CD4-positive, alpha-beta T cell treated with Interleukin-4 for 4 hours (primary cell): ENCODE data around the gene TCF7L2.

Experiments used
- DNase-seq: peaks from one replicate; pipeline ENCODE4 v3.0.0-alpha.2; 2020

Gene TCF7L2

DNA sequence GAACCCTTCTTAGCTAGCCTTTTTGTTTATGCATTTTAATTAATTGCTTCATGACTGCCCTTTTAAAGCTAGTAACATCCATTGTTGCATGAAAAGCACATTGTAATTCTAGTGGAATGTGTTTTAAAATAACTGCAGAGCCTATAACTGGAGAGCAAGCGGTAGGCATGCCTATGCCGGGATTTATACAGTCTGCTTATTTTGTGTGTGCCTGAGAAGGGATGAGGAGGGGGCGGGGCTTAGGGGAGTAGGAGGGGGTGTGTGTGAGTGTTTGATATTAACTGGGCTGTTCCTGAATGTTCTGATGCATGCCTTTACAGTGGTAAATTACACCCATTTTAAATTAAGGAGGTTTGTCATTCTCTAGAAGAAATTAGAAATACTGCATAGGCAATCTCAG is 208.1 kb downstream of the TCF7L2 start:
- no peak for DNase-seq

DNA sequence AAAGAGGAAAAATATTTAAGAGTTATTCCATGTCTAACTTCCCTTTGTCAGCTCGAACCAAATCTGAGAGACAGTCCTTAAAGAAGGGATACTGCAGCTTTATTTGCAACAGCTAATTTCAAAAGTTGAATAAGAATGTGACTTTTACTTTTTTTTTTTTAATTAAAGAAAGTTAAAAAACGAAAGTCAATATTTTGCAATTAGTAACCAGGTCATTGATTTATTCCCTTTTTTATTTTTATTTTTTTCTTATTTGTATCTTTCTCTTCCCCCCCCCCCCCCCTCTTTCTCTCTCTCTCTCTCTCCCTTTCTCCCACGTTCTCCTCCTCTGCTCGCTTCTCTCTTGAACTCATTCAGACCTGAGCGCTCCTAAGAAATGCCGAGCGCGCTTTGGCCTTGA is 209.5 kb downstream of the TCF7L2 start:
- no peak for DNase-seq

DNA sequence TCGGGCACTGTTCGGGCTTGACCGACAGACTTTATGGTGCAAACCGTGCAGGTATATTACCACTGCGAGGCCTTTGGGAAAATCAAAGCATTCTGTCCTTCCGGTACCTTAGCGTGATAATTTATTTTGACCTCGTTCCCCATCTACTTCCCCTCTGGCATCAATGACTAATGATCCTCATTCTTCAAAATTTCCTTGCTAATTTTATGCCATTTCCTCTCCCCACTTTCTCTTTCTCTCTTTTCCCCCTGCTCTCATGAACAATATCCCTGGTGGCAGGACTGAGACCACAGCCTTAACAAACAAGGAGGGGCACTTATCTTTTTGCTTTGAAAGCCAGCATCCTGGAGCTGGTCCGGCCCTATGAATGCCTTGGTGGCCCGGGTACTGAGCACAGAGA is 210.6 kb downstream of the TCF7L2 start:
- no peak for DNase-seq

DNA sequence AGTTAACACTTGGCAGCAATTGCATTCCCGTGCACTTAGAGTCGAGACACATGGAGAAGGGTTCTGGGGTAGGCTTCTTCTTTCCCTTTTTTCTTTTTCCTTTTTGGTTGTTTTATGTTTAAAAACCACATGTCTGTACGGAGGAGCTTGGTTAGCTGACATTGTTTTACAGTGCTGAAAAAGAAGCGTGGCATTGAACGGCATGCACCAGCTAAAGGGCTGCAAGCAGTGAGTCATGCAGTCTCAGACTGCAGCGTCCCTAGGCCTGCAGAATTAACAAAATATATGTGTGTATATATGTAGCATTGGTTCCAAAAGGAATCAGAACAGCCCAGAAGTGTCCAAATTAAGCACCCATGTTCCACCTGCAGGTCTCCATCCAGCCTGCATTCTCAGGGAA is 211.0 kb downstream of the TCF7L2 start:
- DNase-seq = no peak

DNA sequence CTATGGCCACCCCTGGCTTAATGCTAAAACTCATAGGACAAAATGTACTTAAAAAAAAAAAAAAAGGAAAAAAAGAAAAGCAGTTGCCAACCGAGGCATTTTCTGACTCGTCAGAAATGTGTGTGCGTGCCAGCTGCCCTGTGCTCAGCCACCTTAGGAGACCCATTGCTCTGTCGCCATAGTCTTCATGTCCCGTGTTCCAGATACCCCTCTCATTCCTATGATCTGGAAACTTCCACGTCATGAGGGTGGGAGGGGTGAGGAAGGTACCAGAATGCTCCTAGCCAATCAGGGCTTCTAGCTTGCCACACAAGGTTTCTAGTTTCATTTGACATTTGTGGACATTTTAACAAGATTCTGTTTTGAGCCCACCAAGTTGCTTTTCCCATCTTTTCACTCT is 212.9 kb downstream of the TCF7L2 start:
- no peak for DNase-seq

DNA sequence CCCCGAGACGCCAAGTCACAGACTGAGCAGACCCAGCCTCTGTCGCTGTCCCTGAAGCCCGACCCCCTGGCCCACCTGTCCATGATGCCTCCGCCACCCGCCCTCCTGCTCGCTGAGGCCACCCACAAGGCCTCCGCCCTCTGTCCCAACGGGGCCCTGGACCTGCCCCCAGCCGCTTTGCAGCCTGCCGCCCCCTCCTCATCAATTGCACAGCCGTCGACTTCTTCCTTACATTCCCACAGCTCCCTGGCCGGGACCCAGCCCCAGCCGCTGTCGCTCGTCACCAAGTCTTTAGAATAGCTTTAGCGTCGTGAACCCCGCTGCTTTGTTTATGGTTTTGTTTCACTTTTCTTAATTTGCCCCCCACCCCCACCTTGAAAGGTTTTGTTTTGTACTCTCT is 215.6 kb downstream of the TCF7L2 start:
- no peak for DNase-seq

DNA sequence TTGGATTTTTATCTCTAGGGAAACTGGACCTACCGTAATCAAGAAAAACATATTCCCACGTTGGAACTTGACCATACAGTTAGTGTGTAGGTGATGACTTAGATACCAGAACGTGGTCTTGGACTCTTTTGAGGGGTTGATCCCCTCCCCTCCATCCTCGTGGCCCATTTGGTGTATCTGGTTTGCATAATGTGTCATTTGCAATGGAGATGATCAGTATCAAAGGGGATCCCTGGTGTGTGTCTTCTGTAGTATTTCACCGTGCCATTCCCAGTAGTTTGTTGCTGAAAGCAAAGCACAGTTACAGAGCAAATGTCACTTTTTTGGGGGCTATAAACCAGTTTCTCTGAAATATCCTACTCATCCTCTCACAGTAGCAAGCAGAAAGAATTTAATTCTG is 217.7 kb downstream of the TCF7L2 start:
- no peak for DNase-seq

DNA sequence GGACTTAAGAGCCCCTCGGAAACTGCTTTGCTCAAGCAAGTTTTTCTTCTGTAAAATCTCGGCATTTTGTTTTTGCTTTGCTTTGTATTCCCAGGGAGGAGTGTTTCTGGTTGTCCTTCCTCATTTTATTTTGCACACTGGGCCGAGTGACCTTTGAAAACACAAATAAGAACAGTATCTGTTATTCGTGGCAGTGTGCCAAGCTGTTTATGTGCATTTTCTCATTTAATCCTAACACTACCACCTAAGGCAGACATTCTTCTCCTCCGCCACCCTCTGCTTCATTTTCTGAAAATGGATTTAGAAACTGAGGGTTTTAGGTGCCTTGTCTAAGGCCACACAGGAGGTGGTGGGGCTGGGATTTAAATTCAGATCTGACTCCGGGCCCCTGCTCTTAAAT is 218.5 kb downstream of the TCF7L2 start:
- DNase-seq = no peak

DNA sequence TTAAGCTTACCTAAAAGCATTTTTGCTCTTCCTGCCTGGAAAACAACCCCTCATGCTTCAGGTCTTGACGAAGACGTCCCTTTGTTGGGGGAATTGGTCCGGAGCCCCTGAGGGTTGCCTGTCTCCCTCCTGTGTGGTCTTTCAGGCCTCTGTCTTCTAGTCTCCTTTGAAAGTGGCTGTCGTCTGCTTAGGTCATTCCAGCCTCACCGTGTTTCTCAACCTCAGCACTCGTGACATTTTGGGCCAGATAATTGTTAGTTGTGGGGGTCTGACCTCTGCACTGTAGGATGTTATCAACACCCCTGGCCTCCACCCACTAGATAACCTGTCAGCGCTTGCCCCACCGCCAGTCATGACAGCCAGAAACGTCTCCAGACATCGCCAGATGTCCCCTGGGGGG is 219.1 kb downstream of the TCF7L2 start:
- no peak for DNase-seq

DNA sequence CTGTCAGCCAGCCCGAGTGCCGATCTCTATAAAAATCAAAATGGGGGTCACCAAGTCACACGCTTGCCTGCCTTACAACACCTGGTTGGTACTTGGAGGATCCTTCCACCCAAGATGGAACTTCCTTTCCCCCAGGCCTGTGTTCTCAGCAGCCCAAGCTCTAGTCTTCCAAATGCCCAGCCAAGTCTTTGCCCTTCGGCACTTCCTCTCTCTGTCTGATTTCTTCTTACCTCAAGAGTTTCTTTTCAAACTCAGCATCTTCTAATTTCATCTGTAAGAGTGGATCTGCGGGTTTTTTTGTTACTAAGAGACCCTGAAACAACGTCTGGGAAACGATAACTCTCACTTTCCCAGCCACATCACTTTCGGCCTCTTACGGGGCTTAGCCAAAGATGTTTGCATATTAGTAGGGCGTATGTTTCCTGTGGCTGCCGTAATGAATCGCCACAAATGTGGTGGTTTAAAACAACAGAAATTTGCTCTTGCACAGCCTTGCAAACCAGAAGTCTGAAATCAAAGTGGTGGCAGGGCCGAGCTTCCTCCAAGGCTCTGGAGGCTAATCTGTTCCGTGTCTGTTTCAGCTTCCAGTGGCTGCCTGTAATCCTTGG is 219.9 kb downstream of the TCF7L2 start:
- peak; percentile 17 for DNase-seq

DNA sequence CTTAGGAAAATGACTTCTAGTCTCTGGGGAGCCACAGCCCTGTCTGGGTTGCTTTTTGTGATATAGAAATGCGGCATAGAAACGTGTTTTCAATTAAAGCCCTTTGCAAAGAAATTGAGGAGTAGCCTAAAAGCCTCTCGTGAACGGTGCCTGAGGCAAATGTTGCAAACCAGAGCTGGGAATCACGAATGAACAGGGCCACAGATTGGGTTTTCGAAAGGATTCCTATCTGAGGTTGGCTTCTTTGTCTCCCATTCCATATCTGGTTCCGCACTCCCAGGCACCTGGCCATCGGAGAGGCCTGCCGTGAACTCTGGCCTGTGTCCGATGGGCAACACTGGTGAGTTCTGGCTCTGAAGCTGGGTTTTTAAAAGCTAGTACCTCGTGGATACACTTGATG is 221.6 kb downstream of the TCF7L2 start:
- DNase-seq = no peak

DNA sequence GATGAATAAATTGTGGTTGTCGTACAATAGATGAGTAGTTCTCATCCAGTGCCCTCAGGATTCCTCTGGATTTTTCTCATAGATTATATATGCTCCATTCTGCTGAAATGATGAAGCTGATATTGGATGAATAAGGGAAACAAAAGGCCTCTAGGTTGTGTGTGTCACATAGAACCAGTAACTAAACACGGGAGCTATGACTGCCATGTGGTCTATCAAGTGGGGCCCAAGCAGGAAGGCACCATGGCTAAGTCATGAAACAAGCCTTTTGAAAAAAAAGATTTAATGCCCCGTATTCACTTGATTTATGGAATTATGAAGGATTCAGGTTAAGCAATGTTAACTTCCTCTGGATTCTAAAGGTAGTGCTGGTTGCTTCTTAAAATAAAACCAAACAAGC is 225.1 kb downstream of the TCF7L2 start:
- no peak for DNase-seq

DNA sequence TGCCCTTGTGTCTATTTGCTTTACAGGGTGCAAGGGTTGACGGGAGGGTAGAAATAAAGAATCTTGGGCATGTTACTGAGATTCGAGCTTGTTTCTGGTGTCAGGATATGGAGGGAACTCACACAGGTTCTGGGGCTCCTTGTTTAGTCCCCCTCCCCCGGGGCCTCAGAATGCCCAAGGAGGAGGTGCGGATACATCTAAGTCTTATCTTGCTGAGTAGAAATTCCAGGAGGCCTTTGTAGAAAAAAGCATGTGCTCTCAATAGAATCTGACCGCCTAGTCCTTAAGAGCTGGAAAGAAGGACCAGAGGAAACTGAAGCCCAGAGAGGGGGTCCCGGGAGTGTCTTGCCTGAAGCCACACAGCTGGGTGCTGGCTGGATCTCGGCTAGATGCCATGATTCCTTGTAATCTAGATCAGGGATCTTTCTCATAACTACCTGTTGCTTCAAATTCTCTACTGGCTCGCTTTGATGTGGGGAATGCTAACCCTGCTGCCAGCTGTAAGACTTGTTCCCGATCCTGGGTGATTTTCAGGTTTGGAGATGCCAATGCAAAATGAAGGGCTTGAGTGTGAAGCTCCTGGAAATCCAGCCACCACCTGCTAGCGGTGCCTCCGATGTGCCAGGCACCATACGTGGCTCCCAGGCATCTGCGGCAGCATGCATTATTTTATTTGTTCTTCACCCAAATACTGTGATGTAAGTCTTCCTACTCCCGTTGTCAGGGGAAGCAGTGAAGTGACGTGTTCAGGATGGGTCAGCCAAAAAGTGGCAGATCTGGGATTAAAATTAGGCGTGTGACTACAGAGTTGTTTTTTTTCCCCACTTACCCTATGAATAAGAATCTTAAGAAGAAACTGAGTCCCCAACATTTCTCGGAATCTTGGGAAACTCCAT is 226.0 kb downstream of the TCF7L2 start:
- DNase-seq = no peak

DNA sequence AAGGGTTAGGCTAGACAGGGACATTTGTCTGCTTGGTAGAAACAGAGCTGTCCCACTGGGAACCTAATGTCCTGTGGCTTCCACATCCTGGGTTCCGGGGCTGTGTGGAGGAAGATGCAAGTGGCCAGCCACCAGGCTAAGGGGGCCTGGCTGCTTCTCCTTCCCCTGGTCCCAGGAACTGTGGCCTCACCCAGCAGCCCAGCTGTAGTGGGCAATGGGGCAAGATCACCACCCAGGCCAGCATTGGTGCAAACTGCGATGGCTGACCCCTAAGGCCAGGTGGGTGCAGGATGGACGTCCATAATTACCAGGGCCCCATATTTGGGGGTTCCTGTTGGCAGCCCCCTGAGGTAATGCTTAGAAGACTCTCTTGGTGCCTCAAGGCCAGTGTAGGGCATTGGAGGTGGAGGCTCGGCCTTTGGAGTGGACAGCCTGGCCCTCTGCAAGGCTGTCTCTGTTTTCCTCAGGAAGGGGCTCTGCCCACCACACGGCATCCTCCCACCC is 226.7 kb downstream of the TCF7L2 start:
- no peak for DNase-seq

DNA sequence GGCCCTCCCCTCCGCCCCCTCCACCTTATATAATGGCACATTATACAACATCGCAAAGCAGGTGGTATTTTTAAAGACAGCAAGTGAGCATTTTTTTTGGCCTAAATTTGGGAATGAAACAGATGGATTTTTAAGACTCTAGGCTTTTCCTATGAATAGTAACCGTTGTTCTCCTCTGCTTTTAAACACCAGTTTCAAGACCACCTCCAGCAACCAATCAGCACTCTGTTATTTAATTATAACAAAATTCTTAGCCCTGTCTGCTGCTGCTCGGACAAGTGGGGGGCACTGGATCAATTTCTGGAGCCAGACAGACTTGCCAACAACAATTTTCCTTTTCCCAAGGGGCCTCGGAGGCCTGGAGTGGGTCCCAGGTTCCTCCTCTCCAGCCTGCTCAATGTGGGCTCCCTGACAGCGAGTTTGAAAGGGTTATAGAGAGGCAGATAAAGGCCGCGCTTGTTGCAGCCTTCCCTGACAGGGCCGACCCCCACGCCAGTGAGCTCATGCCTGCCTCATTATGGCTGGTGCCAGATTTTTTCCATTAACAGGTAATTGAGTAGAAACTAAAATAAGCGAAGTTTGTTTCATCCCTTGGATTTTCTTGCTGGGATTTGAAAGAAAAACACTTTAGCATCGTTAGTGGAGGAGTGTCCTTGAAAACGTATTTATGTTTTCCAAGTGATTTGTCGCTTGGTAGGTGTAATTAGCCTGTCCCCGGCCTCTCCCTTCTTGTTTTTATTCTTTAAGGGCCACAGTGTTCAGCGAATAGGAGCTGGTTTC is 227.3 kb downstream of the TCF7L2 start:
- DNase-seq = no peak

DNA sequence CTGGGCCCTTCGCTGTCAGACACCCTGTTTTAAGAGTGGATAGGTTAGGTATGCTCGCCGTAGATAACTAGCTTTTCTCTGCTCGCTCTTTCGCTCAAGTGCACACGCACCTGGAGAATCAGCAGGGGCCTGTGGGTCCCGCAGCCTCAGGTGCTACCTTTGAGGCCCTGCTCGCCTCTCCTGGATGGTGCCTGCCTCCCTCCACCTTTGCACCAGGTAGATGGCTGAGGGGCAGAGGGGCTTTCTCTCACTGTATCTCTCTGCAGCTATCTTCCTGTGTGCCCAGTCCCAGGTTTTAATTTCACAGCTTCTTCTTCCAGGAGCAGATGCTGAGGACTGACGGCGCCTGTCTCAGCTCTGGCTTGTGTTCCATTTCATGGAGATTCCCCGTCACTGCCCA is 227.9 kb downstream of the TCF7L2 start:
- DNase-seq = no peak

DNA sequence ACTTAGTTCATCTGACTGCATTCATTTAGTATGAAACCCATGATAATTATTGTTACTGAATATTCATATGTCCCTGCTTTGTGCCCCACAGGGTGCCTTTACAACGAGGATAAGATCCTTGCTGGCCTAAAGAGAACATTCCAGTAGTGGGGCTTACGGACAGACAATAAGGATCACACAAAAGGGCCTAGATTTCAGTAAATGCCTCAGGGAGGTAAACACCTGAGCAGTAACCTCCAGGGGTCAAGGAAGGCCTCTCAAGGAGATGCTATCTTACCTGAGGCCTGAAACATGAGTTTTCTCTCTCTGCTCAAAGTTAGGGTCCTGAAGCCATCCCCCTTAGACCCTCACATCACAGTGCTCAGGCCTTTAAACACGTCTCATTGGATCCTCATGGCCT is 228.7 kb downstream of the TCF7L2 start:
- DNase-seq = no peak

DNA sequence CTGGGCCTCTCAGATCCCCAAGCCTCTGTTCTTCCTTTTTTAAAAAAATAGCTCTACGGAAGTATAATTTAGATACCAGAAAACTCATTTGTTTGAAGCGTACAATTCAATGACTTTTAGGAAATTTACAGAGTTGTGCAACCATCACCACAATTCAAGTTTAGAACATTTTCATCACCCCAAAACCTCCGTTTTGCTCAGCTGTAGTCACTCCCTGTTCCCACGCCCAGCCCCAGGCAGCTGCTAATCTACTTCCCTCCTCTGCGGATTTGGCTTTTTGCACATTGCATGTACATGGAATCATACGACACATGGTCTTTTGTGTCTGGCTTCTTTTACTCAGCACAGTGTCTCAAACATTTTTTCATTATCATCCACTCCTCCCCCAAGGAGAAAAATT is 229.2 kb downstream of the TCF7L2 start:
- peak; percentile 18 for DNase-seq

DNA sequence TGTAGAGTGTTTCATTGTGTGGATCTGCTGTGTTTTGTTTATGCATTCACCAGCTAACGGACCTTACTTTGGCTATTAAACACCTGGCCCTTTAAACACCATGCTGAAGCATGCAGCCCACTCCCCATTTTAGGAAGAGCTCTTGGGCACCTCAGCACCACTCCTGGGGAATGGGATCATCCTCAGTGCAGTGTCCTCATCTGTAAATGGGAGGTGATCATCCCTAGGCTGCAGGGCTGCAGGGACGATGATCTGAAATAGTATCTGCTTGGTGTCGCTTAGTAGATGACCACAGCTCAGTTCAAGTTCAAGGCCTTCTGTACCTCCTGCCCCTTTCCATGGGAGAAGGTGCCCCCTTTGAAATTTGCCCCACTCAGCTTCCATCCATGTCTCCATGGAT is 229.9 kb downstream of the TCF7L2 start:
- no peak for DNase-seq

DNA sequence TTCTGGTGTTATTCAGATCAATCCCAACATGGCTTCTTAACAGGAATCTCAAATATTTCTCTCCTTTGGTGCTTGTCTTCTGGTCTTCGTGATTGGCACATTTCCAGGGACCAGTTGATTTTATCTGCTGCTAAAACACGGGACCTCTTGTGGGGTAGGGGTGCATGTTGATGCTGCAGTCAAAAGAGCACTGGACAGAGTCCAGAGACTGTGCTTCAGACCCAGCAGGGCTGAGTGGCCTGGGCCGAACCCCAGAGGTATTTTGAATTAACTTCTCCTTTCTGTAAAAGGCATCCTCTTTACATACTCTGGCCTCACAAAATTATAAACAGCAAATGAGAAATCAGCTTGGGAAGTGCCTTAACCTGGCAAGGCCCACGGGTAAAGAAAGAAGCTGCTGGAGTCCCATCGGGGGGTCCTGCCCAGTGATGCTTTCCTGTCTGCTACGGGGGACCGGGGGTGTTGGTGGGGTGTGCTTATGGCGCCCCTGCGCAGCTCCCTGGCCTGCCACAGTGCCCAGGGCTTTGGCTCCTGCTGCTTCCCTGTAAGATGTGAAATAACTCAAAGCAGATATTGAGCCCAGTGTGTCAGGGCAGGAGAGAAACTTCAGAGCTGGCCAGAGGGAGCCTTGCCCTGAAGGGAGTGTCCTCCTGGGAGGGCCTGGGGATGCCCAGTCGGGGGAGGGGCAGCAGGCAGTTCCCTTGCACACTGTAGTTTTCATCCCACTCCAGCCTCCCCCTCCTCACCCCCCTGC is 230.5 kb downstream of the TCF7L2 start:
- DNase-seq = peak; percentile 14

DNA sequence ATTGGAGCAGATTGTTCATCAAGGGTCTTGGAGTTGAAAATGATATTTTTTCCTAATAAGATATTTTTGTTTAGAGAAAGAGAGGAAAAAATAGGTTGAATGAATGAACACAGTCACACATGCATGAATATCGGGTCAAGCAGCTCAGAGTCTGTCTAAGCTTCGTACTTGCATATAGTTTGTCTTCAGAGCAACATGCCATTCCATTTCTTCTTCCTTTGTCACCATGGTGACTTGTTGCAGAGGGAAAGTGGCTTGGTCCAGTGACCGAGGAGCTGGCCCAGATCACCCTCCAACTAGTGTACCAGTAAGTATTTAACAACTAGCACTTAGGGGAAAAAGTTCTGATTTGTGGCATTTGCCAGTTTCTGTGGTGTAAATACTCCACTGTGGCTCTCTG is 232.1 kb downstream of the TCF7L2 start:
- DNase-seq = no peak

DNA sequence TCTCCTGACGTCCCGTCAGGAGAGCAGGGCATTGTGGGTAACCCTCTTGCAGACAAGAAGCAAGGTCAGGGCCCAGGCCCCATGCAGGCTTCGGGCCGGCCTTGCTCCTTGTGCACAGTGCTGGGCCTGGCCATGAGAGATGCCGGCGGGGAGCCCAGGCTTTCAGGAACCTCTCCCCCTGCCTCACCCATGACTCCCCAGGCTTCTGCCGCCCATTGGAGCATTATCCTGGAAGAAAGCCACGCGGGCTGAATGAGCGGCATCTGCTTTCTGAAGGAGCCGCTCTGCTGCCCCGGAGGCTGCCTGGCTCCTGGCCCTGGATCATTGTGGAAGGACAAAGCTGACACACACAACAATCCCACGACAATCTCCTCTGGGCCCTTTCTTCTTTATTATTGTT is 233.5 kb downstream of the TCF7L2 start:
- DNase-seq = no peak
